GM13976 (cell line): Measurements from ENCODE around the gene ASTN2.

Experiments used
- DNase-seq: peaks from one replicate; pipeline ENCODE4 v3.0.0; 2012; ENCODE audit warnings: low spot score
- CTCF ChIP-seq: IDR thresholded peaks from 2 replicates; pipeline ENCODE4 v1.5.1; 2012; ENCODE audit warnings: borderline replicate concordance, mild to moderate bottlenecking; ENCODE audit not compliant: insufficient read depth; ENCODE audit errors: extremely low read depth, missing control alignments, control extremely low read depth
- in situ Hi-C: fragments of 300-500 bp; cut with MboI; formaldehyde crosslinking; loops from one replicate; pipeline ENCODE4 v1.12.0; 2022; ENCODE audit warnings: low sequenced_read_pairs, mixed read lengths, inconsistent platforms; ENCODE audit not compliant: unreplicated experiment

The ASTN2 gene

GRCh38 chr9:117302487-117302886 is 112.4 kb downstream of the ASTN2 start:
- TF ChIP-seq CTCF = no peak
- in situ Hi-C loops = no loop called here
- no peak for DNase-seq

- TF ChIP-seq CTCF = no peak
- no peak for DNase-seq
- in situ Hi-C loops = no loop called here
Observed at GRCh38 chr9:117300371-117301110, 114.3 kb downstream of the ASTN2 start.

- in situ Hi-C loops = no loop called here
- no peak for TF ChIP-seq CTCF
- no peak for DNase-seq
Observed at GRCh38 chr9:117296453-117296852, 118.4 kb downstream of the ASTN2 start.

GRCh38 chr9:117293206-117294114 is 121.4 kb downstream of the ASTN2 start:
- no peak for DNase-seq
- in situ Hi-C loops = no loop called here
- TF ChIP-seq CTCF = no peak

GRCh38 chr9:117290856-117291622 is 123.8 kb downstream of the ASTN2 start:
- TF ChIP-seq CTCF = no peak
- DNase-seq = no peak
- in situ Hi-C loops = no loop called here

GRCh38 chr9:117290306-117290840 is 124.5 kb downstream of the ASTN2 start:
- no peak for TF ChIP-seq CTCF
- in situ Hi-C loops = no loop called here

More at GRCh38 chr9:117290306-117290840, 124.5 kb downstream of the ASTN2 start:
- DNase-seq = no peak
